Activated naive CD4-positive, alpha-beta T cell treated with anti-CD3 and anti-CD28 coated beads, Interleukin-2, amount 50 U/mL, for 72 hours (primary cell): ENCODE results near the gene CACNA2D2. TPM values are rescaled to one million over a fixed set of nuclear protein-coding genes. Genes with fewer than 3 reads are reported as not detected.
A peak's percentile ranks its signal among the peaks of the same experiment; 100 is the strongest.

ENCODE experiments used
- ATAC-seq, 2 donors: fragments of 150-1000 bp; cut with Tn5 transposase; 2 replicates each; pipeline ENCODE4 v1.10.0; 2021; ENCODE audit warnings: mild to moderate bottlenecking in 2 of 2, moderate library complexity in 2 of 2
- DNase-seq, 2 donors: peaks; one replicate each; pipeline ENCODE4 v3.0.0; 2021 to 2022; ENCODE audit warnings: low spot score in 2 of 2
- H3K27ac Mint-ChIP-seq, 2 donors: one replicate each; pipeline ENCODE4 v1.8.0; 2022; ENCODE audit warnings: mild to moderate bottlenecking in 2 of 2, mixed read lengths in 2 of 2
- H3K36me3 Mint-ChIP-seq, 2 donors: one replicate each; pipeline ENCODE4 v1.8.0; 2022; ENCODE audit warnings: mixed read lengths in 2 of 2
- H3K9me3 Mint-ChIP-seq, 2 donors: one replicate each; pipeline ENCODE4 v1.8.0; 2022; ENCODE audit warnings: mixed read lengths in 2 of 2
- total RNA-seq, 2 donors: library from RNA; stranded (reverse); gene quantifications; one replicate each; pipeline ENCODE4 v1.2.3, GENCODE V29; 2022

CACNA2D2 gene
- total RNA-seq, 2 donors from 2014 or later = 2.4 to 3.0 TPM

DNA sequence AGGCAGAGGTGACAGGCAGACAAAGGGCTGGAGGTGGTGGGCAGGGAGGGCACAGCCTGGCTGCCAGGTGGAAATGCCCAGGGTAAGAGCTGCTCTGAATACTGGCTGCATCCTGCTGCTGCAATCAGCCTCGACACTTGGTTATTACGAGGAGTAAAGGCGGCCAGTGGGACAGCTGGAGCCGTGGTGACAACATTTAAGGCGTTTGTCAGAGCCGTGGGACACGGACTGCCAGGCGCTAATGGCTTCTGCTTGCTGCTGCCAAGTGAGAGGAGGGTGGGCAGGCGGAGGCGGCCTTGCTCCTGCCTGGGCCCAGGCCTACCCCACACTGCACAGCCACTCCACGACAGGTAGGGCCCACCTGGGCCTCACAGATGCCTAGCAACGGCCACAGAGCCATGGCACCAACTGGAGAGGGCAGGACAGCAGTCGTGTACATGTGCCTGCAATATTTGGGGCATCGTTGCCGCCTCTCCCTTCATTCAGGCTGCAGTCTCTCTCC lies 94.9 kb downstream of the CACNA2D2 start:
- no peak overlapping the region for H3K27ac Mint-ChIP-seq
- no peaks in the 10 kb centered on the region for H3K36me3 Mint-ChIP-seq
- no peak for DNase-seq

DNA sequence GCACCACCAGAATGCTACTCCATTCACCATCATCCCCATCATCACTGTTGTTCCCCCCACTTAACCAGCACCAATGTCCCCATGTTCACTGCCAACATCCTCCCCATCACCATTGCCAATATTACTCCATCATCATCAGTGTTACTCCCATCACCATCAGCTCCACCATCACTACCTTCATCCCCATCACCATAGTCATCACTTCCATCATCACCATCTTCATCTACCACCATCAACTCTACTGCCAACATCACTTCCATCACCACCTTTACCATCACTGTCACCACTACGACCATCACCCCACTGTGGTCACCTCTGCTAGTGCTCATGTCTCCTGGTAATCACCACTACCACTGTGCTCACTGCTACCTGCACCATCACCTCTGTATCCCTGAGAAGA lies 96.9 kb downstream of the CACNA2D2 start:
- no peak for DNase-seq
- H3K27ac Mint-ChIP-seq = no peak overlapping the region
- ATAC-seq = no peak
- peaks cover 0 to 5% of the 10 kb centered on the region in 2 donors for H3K9me3 Mint-ChIP-seq
- no peaks in the 10 kb centered on the region for H3K36me3 Mint-ChIP-seq

More for the DNA sequence above, 94.9 kb downstream of the CACNA2D2 start:
- H3K9me3 Mint-ChIP-seq = peaks cover 0 to 5% of the 10 kb centered on the region in 2 donors
- no peak for ATAC-seq

GRCh38 chr3:50405249-50405648 lies 98.2 kb downstream of the CACNA2D2 start:
- peak in 1 of 2 donors; percentile 52 for DNase-seq
- peaks cover 0 to 5% of the 10 kb centered on the region in 2 donors for H3K9me3 Mint-ChIP-seq
- ATAC-seq = no peak
- no peaks in the 10 kb centered on the region for H3K36me3 Mint-ChIP-seq
- H3K27ac Mint-ChIP-seq = no peak overlapping the region

GRCh38 chr3:50401978-50402595 lies 101.3 kb downstream of the CACNA2D2 start:
- H3K9me3 Mint-ChIP-seq = peaks cover 0 to 5% of the 10 kb centered on the region in 2 donors
- H3K27ac Mint-ChIP-seq = no peak overlapping the region
- no peaks in the 10 kb centered on the region for H3K36me3 Mint-ChIP-seq
- ATAC-seq = no peak
- DNase-seq = no peak

- no peaks in the 10 kb centered on the region for H3K36me3 Mint-ChIP-seq
- no peak for ATAC-seq
- H3K27ac Mint-ChIP-seq = peak overlapping the region in 1 of 2 donors; percentile 12
- DNase-seq = no peak
- H3K9me3 Mint-ChIP-seq = no peaks in the 10 kb centered on the region
These were observed 106.9 kb downstream of the CACNA2D2 start for GRCh38 chr3:50396502-50396901.

GRCh38 chr3:50395070-50395860 lies 108.2 kb downstream of the CACNA2D2 start:
- DNase-seq (no peak), ATAC-seq (no peak)
- no peaks in the 10 kb centered on the region for H3K9me3 Mint-ChIP-seq
- H3K36me3 Mint-ChIP-seq = no peaks in the 10 kb centered on the region
- no peak overlapping the region for H3K27ac Mint-ChIP-seq

GRCh38 chr3:50393061-50393460 lies 110.4 kb downstream of the CACNA2D2 start:
- ATAC-seq = peak in 1 of 2 donors; percentile 11
- Mint-ChIP-seq H3K36me3 (no peaks in the 10 kb centered on the region), H3K9me3 (no peaks in the 10 kb centered on the region), H3K27ac (no peak overlapping the region)
- no peak for DNase-seq

DNA sequence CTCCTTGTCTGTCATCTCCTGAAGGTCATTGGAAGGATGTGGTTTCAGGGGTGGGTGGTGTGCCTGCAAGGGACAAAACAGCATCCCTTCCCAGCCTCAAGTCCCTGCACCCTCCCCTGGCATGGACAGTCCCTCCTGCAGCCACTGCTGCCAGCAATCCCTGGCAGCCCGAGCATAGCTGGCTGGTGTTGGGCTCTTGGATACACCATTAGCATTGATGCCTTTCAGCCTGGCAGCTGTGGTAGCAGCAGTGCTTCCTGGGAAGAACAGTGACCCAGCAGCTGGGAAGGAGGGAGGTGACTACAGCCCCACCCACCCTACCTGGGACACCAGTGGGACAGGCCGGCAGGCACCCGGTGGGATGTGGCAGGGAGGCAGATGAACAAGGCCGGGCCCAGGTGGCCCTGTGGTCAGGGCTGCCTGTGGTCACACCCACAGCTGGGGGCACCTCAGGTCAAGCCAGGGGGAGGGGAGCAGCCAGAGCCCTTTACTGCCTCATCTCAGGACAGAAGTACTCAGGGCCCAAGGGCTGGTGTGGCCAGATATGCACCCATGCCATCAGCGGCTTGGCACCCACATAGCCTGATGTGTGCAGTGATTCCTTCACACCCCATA lies 111.2 kb downstream of the CACNA2D2 start:
- no peaks in the 10 kb centered on the region for H3K36me3 Mint-ChIP-seq
- H3K9me3 Mint-ChIP-seq = no peaks in the 10 kb centered on the region
- ATAC-seq (peak in 1 of 2 donors; percentile 43), DNase-seq (no peak)
- no peak overlapping the region for H3K27ac Mint-ChIP-seq

DNA sequence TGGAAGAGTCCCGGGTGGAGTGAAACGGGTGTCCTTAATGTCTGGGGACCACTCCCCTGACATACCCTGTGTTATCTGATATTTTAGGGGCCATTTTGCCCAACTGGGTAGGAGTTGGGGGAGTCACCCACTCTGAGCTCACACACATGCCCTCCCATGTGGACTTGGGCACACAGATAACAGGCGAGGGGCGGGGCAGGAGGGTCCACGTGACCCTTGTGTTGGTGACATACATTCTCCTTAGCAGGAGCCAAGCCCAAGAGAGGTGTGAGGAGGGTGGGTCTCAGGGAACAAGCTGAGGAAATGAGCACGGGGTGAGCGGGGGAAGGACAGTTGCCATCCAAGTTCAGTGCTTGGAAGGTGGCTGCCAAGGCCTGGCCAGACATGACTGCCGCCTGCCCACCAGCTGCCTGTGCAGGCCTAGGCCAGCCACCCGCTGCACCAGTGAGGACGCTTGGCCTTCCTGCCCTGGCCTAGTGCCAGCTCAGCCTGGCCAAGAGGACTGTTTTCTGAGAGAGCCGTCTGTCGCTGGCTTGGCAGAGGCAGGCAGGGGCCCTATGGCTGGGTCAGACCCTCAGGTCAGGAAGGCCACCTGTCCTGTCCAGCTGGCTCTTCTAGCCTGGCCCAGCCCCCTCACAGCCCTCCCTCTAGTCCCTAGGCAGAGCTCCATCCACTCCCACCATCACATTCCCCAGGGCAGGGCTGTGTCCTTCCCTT lies 112.8 kb downstream of the CACNA2D2 start:
- no peaks in the 10 kb centered on the region for H3K36me3 Mint-ChIP-seq
- DNase-seq (no peak), ATAC-seq (no peak)
- H3K9me3 Mint-ChIP-seq = no peaks in the 10 kb centered on the region
- peak overlapping the region; percentile 57 to 68 for H3K27ac Mint-ChIP-seq

DNA sequence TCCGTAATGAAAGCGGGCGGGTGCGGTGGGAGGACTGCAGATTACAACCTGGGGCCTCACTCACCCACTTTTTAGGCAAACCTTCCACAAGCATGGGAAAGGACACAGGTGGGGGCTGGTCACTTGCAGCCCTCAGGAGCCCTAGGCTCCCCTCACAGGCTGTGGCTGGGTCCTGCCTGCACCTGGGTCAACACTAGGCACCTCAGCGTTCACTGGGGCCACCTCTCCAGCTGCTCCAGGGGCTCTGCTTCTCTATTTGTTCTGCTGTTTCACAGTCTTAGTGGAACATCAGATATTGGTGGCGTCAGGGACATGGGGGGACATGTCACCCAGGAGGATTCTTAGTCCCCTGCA lies 114.0 kb downstream of the CACNA2D2 start:
- ATAC-seq (no peak), DNase-seq (no peak)
- H3K27ac Mint-ChIP-seq = no peak overlapping the region
- H3K36me3 Mint-ChIP-seq = no peaks in the 10 kb centered on the region
- no peaks in the 10 kb centered on the region for H3K9me3 Mint-ChIP-seq

DNA sequence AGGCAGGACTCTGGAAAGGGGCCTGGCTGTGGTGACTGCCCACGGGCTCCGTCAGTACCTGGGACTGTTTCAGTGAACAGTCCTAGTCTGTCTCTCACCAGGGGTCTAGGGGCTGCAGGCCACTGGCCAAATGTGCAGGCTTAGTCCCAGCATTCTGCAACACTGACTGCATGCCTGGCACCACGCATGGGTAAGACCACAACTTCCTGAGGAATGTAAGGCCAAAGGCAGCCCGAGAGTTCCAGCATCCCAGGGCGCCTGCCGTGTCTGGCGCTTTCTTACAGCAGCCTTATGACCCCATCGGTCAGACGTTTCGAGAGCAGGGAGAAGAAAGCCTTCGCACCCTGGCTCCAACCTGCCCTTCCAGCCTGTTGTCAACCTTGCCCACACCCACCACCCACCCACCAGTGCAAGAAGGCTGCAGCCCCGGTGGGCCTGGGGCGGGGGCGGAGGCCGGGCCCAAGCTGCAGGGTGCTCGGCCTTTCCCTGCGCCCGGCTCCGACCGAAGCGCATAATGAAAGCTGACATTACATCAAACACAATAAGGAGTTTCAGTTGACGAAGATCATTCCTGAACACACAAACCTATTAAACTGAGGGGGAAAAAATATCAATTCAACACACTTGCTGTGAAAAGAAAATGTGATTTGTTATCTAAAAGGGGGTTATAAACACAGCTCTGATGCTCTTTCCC lies 114.6 kb downstream of the CACNA2D2 start:
- no peak overlapping the region for H3K27ac Mint-ChIP-seq
- DNase-seq (no peak), ATAC-seq (no peak)
- H3K9me3 Mint-ChIP-seq = no peaks in the 10 kb centered on the region
- H3K36me3 Mint-ChIP-seq = no peaks in the 10 kb centered on the region

- H3K36me3 Mint-ChIP-seq = no peaks in the 10 kb centered on the region
These were observed 115.3 kb downstream of the CACNA2D2 start for GRCh38 chr3:50388016-50388719.

GRCh38 chr3:50385754-50386153 lies 117.7 kb downstream of the CACNA2D2 start:
- Mint-ChIP-seq H3K27ac (peak overlapping the region in 1 of 2 donors; percentile 44), H3K36me3 (no peaks in the 10 kb centered on the region), H3K9me3 (no peaks in the 10 kb centered on the region)
- ATAC-seq (no peak), DNase-seq (no peak)

More at GRCh38 chr3:50388016-50388719, 115.3 kb downstream of the CACNA2D2 start:
- DNase-seq (no peak), ATAC-seq (no peak)
- H3K27ac Mint-ChIP-seq = no peak overlapping the region
- H3K9me3 Mint-ChIP-seq = no peaks in the 10 kb centered on the region

DNA sequence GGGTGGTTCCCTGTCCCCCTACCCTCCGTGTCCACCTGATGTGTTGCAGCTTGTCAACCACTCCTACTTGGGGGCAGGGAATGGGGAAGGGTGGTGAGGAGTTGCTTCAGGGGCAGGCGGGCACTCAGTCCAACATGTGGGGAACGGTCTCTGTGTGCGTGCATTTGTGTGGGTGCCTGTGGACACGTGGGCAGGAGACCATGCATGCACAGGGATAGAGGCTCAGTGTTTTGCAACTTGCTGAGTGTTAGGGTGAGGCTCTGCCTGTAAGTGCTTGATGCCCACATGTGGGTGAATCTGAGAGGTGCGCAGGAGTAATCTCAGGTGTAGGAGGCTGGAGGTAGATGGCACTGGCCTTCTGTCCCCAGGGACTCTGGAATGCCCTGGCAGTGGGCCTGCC lies 119.7 kb downstream of the CACNA2D2 start:
- ATAC-seq = no peak
- Mint-ChIP-seq H3K9me3 (no peaks in the 10 kb centered on the region), H3K36me3 (no peaks in the 10 kb centered on the region), H3K27ac (no peak overlapping the region)
- no peak for DNase-seq

GRCh38 chr3:50382722-50383121 lies 120.7 kb downstream of the CACNA2D2 start:
- ATAC-seq (no peak), DNase-seq (no peak)
- Mint-ChIP-seq H3K36me3 (no peaks in the 10 kb centered on the region), H3K9me3 (no peaks in the 10 kb centered on the region), H3K27ac (peak overlapping the region in 1 of 2 donors; percentile 45)

DNA sequence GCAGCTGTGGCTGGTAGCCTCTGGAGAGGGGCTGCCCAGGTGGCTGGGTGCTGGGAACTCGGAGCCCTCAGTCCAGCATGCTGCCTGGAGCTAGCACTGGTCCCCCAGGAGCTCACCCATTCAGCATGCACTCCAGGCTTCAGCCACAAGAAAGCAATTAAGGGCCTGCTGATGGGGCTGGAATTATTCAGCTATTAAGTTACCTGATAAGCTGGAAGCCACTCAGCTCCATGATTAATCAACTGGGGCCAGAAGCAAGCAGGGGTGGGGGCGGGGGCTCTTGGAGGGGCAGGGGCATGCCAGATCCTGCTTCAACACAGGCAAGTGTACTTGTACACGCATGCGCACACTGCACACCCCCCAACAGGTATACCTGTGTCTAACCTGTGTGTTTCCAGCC lies 122.1 kb downstream of the CACNA2D2 start:
- Mint-ChIP-seq H3K36me3 (no peaks in the 10 kb centered on the region), H3K9me3 (no peaks in the 10 kb centered on the region), H3K27ac (no peak overlapping the region)
- ATAC-seq (no peak), DNase-seq (no peak)
